VCaP (cell line): ENCODE measurements around the gene MINK1.
A peak's percentile ranks its signal among the peaks of the same experiment; 100 is the strongest.

ENCODE experiments used
- H3K27ac ChIP-seq: fragments of 450-650 bp; 2 replicates; pipeline ENCODE4 v1.5.1; 2017
- CTCF ChIP-seq: fragments of 450-650 bp; conservative IDR thresholded peaks from 2 replicates; pipeline ENCODE4 v1.5.1; 2017; ENCODE audit warnings: mild to moderate bottlenecking, moderate library complexity

The MINK1 gene

GRCh38 chr17:4833178-4833940 lies at the start of gene MINK1:
Gene MINK1, plus strand, starts transcription at chr17:4833340. Its CDS starts 244 bp downstream, at chr17:4833584.
- peak within 1 kb of the TSS; percentile 78 for H3K27ac ChIP-seq
- TF ChIP-seq CTCF, result no peak

- TF ChIP-seq CTCF, result no peak
- no peak overlapping the region for H3K27ac ChIP-seq
Measured at GRCh38 chr17:4785311-4786105, 47.6 kb upstream of the MINK1 start.

- TF ChIP-seq CTCF, result no peak
- no peak within 1 kb of the TSS for H3K27ac ChIP-seq
Measured at GRCh38 chr17:4786106-4786511, 47.0 kb upstream of the MINK1 start, which contains the start of gene VMO1. Gene VMO1, minus strand, starts transcription at chr17:4786364. Its CDS starts 12 bp downstream, at chr17:4786352.

- no peak for TF ChIP-seq CTCF
- H3K27ac ChIP-seq, result no peak overlapping the region
Measured at GRCh38 chr17:4786516-4786915, 46.6 kb upstream of the MINK1 start.

GRCh38 chr17:4788159-4788806 lies 44.9 kb upstream of the MINK1 start:
- no peak overlapping the region for H3K27ac ChIP-seq
- TF ChIP-seq CTCF, result no peak

- no peak for TF ChIP-seq CTCF
- H3K27ac ChIP-seq, result peak within 1 kb of the TSS; percentile 84
Measured at GRCh38 chr17:4788807-4789700, 44.1 kb upstream of the MINK1 start, which contains the start of gene GLTPD2. Gene GLTPD2, plus strand, starts transcription at chr17:4788964. Its CDS starts 48 bp downstream, at chr17:4789012.
